Stimulated activated CD8-positive, alpha-beta memory T cell treated with anti-CD3 and anti-CD28 coated beads, Interleukin-4, amount 100 ng/mL, for 4 hours (primary cell): Measurements from ENCODE around the gene TSR1.
A peak's percentile ranks its signal among the peaks of the same experiment; 100 is the strongest.

Experiments
- DNase-seq, 2 donors: peaks; one replicate each; pipeline ENCODE4 v3.0.0-alpha.2; 2020; ENCODE audit warnings: low read depth in 2 of 2, low spot score in 1 of 2

Gene TSR1

DNA sequence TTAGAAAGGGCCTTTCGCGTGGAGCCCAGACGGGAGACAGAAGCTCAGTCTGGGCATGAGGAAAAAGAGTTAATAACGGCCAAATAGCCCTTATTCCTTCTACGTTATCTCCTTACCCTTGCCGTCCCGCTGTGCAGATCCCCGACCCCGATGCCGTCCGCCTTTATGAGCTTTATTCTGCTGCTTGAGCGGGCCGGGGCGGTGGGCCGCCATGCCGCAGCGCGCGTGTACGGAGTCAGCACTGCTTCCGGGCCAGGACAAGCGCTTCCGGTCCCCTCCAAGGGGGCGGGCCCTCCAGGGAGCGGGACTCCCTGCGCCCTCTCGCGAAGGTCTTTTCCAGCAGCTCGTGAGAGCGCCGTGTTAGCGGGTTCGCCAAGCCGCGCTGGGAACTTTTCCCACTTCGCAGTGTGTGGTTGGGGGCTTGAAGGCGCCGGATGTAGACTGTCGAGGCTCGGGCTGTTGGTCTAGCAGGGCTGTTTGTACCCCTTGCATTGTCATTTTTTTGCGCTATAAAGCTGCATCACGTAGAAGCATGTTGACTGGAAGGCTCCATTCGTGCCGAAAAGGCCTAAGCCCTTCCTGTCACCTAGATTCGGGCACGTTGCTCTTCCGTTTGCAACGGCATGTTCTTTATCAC lies at the start of gene TSR1:
TSS of gene TSR1 (minus strand) at position 243 of the 637 bp plus-strand sequence. CDS start at position 213, 30 bp downstream.
- peak; percentile 65 to 77 for DNase-seq

- no peak for DNase-seq
These were observed 49.3 kb upstream of the TSR1 start for GRCh38 chr17:2385240-2386210.

GRCh38 chr17:2384439-2385127 lies 48.3 kb upstream of the TSR1 start:
- DNase-seq = no peak

DNA sequence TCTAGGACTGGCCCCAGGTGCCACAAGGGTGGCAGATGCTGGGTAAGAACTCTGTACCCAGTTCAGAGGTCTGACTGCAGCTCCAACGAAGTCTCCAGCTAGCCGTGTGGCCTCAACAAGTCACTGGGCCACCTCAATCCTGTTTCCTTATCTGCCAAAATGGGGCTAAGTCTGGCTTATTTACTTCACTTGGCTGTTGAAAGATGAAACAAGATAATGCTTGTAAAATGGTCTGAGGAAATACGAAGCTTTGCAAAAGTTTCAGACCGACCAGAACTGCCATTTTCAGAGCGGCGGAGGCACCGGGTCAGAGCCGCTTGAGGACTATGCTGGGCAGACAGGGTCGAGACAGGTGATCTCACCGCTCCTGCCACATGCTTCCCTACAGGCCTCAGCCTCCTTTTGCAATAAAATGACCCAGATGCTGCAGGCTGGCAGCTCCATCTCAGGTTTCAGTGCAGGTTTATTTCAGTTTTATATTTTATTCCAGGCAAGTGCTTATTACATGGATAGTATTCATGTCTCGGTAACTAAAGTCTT lies 47.4 kb upstream of the TSR1 start:
- no peak for DNase-seq

DNA sequence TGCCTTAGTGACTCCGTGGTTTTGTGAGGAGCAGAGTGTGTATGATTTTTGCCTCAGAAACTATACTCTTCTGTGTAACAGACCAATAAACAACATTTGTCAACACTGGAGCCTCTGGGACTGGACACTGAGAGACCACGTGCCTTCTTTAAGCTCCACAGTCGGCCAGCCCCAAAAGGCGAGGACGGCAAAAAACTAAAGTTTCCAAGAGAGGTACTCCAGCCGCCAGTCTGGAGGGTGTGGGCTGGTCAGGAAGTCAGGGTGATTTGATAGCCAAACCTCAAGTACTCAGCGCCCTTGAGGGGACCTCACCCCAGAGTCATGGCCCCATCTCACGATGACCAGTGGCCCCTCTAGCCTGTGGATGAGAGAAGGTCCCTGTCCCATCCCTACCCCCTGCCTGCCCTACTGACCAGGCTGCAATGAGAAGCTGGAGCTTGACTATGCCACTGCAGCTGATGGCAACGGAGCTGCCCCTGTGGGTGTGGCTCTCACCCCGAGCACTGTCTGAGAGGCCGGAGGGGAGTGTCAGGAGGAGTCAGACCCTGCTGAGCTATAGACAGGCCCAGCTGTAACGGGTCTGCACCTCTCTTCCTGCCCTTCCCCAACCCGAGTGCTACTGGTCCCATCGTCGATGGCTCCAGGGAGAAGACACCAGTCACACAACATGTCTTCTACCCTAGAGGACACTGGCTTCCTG lies 44.8 kb upstream of the TSR1 start:
- DNase-seq = no peak

- no peak for DNase-seq
These were observed 44.1 kb upstream of the TSR1 start for GRCh38 chr17:2380226-2380922.

DNA sequence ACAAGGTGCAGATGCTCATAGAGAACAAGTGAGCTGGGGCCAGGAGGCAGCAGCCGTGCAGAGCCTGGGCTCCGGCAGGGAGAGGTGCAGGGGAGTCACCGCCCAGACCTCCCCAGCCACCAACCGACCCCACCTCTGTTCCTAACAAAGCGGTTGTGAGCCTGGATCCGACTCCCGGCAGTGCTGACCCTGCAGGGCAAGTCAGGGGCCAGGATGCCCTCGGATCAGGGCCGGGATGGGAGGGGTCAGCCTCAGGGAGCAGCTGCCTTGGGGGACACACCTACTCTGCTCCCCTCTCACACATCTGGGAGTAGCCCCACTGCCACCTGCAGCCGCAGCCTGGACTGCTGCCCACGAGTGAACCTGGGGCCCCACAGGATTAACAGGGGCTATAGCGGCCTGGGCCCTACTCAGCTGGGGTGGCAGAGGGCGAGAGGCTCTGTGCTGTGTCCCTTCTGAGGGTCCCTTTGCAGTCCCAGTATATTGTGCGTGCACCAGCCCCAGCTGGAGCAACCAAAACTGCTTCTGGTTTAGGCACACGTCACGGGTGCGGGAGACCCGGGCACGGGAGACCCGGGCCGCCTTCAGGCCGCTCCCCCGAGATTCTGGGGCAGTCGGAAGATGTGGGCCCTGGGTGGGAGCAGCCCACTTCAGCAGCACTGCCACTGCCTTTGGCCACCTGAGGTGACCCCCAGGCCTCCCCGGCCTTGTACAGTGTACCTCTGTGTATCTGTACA lies 43.4 kb upstream of the TSR1 start:
- no peak for DNase-seq

DNA sequence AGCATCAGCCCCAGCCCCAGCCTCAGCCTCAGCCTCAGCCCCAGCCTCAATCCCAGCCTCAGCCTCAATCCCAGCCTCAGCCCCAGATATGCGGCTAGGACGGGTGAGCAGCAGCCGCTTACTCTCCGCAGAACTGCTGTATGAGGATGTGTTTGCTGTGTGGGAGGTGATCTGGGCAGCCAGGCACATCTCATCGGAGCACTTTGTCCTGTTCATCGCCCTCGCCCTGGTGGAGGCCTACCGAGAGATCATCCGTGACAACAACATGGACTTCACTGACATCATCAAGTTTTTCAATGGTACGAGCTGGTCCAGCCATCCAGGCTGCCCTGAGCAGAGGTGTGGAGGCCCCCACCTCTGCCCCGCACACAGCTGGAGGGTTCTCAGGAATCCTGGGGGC lies 42.6 kb upstream of the TSR1 start:
- no peak for DNase-seq

- no peak for DNase-seq
These were observed 41.4 kb upstream of the TSR1 start for GRCh38 chr17:2377659-2378058.

DNA sequence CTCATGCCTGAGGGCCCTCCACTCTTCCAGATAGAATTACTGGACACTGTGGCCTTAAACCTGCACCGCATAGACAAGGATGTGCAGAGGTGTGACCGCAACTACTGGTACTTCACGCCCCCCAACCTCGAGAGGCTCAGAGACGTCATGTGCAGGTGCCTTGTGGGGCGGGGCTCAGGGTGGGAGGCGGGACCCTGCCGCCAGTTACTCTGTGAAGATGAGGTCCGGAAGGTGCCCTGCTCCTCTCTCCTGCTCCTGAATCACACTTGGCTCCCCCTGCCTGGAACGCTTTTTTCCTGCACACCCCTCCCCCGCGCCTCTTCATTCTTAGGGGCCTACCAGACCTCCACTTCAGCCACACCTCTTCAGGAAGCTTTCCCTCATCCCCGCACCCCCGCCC lies 39.9 kb upstream of the TSR1 start:
- no peak for DNase-seq

- no peak for DNase-seq
These were observed 39.1 kb upstream of the TSR1 start for GRCh38 chr17:2375406-2375805.

GRCh38 chr17:2374549-2375285 lies 38.5 kb upstream of the TSR1 start:
- no peak for DNase-seq

- no peak for DNase-seq
These were observed 36.9 kb upstream of the TSR1 start for GRCh38 chr17:2373179-2373578.

GRCh38 chr17:2372681-2373080 lies 36.4 kb upstream of the TSR1 start:
- DNase-seq = no peak

- no peak for DNase-seq
These were observed 35.9 kb upstream of the TSR1 start for GRCh38 chr17:2372180-2372579.

GRCh38 chr17:2371183-2372130 lies 35.2 kb upstream of the TSR1 start:
- DNase-seq = no peak

GRCh38 chr17:2370211-2370589 lies 33.9 kb upstream of the TSR1 start:
- no peak for DNase-seq
